Kidney capillary endothelial cell (primary cell): ENCODE results near the gene CABYR.

ENCODE experiments used
- DNase-seq: peaks from one replicate; pipeline ENCODE4 v3.0.0-alpha.2; 2018; ENCODE audit warnings: low spot score

The CABYR gene, protein sequence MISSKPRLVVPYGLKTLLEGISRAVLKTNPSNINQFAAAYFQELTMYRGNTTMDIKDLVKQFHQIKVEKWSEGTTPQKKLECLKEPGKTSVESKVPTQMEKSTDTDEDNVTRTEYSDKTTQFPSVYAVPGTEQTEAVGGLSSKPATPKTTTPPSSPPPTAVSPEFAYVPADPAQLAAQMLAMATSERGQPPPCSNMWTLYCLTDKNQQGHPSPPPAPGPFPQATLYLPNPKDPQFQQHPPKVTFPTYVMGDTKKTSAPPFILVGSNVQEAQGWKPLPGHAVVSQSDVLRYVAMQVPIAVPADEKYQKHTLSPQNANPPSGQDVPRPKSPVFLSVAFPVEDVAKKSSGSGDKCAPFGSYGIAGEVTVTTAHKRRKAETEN

DNA sequence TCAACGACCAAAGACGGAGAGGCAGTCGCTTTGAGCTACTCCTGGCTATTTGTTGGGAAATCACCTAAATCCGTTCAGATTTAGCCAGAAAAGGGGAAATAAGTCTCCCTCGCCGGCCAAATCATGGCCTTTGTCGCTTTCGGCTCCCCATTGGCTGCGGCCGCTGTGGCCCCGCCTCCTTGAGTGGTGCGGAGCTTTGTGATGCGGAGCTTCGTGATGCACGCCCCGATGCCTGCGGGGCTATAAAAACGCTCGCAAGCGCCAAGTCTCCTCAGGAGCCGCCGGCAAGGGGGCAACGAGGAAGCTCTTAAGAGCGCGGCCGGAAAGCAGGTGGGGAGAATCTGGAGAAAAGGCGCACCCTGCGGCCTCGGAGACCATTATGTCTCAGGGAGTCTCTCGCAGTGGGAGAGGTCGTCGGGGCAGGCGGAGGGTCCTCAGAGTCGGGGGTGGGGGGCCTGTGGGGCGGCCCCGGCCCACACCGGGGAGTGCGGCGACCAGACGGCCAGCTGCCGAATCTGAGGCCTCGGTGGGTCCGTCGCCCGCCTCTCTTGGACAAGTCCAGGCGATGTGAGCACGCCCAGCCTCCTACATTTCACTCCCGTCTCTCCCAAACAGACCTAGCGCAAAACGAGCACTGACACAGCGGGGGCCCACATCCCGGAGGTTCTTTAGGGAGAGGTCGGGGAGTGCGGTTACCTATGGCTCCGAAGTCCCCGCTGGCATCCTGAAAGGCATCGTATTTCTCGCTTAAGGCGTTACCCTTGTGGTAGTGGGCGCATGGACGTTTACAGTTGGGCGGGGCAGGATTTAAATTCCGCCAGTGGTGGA lies at the start of gene CABYR:
TSS of gene CABYR (plus strand) at position 274 of the 828 bp plus-strand sequence. CDS start 4,053 bp downstream, outside the sequence.
- DNase-seq: peak; percentile 41

DNA sequence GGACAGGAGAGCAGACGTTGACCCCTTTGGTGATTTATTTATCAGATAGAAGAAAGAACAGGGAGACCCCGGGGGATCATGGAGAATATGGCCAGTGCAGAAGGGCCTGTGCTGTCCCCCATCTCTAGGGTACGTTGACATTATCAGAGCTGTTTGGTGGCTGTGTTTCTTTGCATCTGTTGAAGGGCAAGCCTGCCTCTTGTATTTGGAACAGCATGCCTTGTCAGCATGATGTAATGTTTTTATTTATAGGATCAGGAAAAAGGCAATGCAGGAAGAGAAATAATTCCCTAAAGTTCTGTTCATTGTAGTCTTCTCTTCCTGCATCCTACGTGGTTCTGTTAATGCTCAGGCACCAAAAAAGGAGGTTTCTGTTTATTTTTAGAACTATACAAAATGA lies 49.8 kb upstream of the CABYR start:
- DNase-seq: peak; percentile 24

DNA sequence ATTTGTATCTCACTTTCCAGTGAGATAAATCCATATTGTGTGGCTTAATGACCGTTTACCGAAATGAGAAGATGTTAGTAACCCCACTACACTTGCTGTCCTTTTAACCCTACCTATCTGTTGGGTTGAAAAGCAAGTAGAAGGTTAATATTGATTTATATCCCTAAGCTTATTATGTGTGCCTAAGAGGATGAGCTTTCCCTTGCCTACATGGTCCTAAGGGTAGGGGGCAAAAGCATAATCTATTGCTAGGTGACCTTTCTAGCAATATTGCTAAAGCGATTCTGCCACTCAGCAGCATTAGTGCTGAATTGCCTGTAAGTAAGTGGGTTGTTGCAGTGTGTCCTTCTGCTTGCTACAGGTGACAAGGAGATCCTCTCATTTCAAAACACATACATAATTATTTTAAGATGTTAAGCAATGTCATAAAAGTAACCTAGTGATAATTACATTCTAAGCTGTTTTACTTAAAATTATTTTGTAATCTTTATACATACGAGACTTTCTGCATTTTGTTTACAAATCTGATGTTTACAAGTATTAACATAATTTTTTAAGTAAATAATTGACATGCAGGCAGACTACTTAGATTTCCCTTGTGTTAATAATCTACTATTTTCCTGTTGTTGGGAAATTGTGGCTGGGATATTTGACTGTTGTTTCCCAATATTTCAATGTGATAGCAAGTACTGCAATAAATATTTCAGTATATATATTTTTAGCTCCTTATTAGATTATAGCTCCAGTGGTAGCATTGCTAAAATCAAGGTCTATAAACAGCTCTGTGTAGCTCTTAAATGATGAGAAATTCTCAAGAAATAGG lies 49.1 kb upstream of the CABYR start:
- no peak for DNase-seq

DNA sequence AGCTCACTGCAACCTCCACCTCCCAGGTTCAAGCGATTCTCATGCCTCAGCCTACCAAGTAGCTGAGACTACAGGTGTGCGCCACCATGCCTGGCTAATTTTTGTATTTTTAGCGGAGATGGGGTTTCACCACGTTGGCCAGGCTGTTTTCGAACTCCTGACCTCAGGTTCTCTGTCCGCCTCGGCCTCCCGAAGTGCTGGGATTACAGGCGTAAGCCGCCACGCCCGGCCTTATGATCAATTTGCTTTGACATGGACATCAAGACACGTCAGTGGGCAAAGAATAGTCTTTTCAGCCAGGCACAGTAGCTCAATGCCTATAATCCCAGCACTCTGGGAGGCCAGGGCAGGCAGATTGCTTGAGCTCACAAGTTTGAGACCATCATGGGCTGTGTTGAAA lies 48.0 kb upstream of the CABYR start:
- DNase-seq: no peak

DNA sequence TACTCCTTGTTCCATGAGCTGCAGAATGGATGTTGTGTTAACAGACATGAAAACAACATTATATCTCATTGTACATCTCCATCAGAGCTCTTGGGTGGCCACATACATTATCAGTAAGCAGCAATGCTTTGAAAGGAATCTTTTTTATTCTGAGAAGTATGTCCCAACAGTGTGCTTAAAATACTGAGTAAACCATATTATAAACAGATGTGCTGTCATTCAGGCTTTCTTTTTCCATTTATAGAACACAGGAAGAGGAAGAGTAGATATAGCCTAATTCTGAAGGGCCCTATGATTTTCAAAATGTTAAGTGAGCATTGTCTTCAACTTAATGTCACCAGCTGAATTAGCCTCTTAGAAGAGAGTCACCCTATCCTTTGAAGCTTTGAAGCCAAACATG lies 44.3 kb upstream of the CABYR start:
- DNase-seq: no peak

DNA sequence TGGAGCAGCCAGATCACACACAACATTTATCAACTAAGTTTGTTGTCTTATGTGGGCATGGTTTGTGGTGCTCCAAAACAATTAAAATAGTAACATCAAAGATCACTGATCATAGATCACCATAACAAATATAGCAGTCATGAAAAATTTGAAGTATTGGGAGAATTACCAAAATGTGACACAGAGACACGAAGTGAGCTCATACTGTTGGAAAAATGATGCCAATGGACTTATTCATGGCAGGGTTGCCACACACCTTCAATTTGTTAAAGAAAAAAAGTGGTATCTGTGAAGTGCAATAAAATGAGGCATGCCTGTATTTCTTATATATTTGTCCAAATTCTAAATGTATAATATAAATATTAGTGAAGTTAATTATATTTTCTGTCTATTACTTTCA lies 42.9 kb upstream of the CABYR start:
- no peak for DNase-seq

DNA sequence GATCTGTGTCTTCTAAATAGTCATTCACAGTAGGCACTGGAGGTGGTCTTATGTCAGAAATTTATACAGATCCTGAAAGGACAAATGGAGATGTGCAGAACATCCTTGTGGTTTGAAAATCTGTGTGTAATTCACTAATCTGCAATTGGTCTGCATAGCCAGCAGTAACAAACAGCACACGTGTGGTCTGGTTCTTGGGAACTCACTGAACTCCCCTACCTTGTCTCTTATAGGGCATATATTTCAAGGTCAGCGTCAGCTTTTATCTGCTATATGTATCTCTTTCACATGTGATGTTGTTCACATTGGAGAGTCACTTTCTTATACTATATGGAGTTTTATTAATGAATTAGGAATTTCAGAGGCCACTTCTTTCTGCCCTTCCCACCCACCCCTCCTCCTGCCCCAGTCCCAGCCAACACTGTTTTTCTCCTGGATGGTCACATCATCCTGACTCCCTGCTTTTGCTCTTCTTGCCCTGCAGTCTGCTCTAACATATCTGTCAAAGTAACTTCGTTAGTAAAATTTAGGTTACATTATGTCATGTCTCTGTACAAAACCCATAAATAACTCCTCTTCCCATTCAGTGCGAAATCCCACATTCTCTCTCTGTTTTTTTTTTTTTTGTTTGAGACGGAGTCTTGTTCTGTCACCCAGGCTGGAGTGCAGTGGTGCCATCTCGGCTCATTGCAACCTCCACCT lies 35.4 kb upstream of the CABYR start:
- no peak for DNase-seq

DNA sequence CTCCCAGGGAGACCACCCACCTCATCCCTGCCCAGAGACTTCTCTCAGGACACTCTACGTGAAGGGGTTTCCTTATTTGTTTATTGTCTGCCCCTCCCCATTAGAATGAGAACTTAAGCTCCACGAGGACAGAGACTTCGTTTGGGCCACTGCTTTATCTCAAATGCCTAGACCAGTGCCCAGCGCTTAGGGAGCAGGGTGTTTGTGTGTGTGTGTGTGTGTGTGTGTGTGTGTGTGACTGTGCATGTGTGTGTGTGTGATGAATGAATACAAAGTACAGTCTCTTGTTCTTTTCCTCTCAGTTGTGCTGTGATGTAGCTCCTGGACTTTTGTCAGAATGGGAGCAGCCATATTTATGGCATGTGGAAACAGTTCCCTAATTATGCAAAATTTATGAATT lies 34.4 kb upstream of the CABYR start:
- DNase-seq: no peak

DNA sequence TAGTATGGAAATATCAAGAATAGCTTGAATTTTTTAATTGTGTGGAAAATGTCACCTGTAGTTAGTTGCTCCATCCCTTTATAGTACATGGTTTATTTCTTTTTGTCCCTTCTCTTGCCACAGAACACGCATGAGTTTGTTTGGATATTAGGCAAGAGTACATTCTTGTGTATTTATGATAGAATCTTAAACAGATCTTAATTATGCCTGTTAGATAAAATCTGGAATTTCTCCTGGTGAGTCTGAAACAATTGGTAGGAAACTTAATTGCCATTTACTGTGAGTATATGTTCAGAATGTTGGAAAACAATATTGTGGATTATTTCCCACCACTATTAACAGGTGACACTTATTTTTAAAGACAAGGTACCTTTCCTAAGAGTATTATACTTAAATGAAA lies 30.2 kb upstream of the CABYR start:
- no peak for DNase-seq

DNA sequence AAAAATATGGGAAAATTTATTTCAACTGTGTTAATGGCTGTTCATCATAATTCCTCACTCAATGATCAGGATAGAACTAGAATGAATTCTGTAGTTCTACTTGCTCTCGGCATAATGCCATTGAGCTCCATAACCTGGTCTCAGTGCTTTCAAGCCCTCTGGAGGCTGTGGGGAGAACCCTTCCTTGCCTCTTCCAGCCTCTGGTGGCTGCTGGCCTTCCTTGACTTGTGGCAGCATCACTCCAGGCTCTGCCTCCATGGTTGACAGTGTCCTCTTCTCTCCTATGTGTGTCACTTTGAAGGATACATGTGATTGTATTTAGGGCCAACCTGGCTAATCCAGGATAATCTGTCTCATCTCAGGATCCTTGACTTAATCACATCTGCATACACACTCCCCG lies 26.9 kb upstream of the CABYR start:
- DNase-seq: no peak

DNA sequence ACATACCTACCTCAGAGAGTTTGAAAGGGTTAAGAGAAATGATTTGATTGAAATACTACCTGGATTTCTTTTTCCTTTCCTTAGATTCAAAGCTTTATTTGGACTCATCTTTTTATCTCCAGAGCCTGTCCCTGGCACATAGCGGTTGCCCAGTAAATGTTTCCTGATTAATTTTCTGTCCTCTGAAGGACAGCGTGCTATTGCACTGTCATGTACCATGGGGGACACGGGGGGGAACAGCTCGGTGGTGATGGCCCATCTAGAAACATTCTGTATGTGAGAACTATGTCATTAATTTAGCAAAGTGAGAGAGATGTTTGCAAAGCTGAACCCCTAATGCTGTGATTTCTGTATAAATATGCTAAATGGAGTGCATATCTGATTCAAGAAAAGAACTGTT lies 26.4 kb upstream of the CABYR start:
- no peak for DNase-seq

DNA sequence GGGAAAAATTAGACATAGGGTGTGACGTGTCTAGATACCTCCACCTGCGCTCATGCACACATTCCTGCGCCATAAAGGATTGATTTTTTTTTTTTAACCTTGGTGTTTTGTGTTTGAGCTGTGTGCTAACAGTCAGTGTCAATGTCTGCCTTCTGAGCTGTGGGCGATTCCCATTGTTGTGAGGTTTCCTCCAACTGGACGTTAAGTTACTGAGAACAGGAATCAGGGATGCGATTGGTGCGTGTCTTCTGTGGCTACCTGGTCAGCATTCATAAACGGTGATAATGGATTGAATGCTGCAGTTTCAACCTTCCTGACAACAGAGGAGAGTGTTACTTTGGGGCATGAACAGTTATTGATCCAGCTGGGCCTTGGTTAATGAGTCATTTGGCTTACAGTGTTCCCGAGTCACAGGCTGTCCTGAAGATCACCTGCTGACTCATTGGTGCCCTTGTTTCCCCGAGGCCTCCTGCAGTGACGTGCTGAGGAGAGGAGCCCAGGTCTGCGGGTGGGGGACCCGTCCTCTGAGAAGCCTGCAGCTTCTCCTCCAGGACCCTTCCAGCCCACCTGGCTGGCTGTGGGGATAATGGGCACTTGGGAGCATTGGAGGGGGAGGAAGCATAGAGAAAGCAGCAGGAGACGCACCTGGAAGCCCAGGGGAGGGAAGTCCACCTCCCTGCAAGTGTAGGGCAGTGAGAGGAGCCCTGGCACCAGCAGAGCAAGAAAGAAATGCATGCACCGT lies 25.8 kb upstream of the CABYR start:
- no peak for DNase-seq

DNA sequence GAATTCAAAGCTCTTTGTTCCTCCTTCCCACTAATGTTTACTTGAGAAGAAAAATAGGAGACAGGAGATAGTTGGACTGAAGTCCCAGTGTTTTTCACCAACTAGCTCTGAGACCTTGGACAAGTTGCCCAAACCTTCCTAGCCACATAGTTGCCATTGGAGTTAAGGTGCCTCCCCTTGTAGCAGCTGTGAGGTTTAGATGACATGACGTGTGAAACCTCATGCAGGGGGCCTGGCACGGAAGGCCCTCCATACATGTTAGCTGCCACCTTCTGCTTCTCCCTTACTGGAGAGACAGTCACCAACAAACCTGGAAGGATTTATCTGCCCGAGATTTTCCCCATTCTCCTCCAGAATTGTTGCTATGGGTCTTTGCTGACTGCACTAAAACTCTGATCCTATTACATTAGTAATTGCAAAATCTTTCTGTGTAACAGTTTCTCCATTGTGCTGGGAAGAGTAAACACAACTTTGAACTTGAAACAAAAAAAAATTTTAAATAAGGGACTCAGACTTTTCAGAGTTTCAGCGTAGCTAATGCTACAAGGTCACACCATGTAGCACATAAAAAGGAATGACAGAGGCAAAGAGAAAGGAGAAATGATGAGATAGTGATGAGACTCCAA lies 23.8 kb upstream of the CABYR start:
- DNase-seq: no peak

DNA sequence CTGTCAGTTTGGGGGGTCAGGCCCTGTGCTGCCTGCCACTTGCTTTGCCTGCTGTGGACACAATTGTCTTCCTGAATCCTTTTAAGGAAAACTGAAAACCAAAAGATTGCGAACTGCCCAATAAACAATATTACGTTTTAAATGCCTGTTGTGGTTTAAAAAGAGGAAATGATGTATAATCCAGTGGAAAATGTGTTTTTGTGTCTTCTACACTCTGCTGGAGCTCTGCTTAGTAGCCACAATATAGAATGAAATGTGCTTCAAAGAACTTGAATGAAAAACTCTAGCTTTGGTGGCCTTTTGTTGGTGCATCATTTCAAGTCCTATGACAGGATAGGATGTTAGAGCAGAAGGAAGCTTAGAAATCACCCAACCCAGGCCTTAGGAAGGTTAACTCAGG lies 23.2 kb upstream of the CABYR start:
- DNase-seq: no peak

DNA sequence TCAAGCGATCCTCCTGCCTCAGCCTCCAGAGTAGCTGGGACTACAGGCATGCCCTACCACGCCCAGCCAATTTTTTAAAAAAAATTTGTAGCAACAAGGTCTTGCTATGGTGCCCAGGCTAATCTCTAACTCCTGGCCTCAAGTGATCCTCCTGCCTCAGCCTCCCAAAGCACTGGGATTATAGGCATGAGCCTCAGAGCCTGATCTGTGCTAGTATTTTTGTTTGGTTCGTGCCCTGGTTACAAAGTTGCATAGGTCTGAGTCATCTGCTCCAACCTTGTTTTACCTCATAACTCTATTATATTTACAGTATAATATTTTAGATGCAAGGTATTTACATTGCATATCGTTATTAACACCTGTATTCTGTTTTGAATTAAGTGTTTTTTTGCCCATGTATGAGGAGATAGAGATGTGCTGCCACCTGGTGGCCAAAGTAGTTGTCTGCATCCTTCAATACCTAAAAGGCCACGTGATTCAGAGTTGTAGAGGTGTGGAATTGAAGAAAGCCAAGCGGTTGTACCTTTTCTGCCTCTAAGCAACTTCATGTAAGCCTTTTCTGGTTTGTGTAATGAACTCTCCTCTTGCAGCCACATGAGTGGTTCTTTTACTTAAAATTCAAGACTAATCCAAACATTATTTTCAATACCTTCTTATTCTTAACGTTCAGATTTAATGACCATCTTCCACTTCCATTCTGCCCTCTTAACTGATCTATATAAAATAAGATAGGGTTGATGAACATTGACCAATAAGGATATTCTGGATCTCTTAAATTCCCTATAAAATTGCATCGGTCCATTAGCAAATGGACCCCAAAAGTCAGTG lies 19.9 kb upstream of the CABYR start:
- DNase-seq: peak; percentile 71

DNA sequence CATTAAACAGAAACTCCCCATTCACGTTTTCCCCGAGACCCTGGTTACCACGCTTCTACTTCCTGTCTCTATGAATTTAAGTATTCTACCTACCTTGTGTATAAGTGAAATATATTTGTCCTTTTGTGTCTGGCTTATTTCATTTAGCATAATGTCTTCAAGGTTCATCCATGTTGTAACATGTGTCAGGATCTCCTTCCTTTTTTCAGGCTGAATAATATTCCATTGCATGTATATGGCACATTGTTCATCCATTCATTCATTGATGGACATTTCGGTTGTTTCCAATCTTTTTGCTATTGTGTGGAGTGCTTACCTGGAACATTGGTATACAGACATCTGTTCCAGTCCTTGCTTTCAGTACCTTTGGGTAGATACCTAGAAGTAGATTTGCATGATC lies 18.2 kb upstream of the CABYR start:
- no peak for DNase-seq

DNA sequence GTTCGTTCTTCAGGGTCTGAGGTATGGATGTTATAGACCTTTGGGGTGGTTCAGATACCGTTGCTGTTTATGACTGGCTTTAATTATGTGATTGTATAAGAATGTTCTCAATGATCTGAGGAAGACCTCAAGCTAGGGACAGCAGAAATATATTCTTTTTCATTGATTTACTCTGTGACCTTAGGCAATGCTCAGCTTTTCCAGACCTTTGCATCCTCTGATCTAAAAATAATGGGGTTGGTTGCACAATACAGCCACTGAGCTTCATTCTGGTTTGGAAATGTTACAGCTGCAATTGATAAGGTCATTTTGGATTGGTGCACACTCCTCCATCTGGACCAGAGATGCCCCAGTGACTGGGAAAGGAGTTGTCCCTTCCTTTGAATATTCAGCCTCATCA lies 17.2 kb upstream of the CABYR start:
- no peak for DNase-seq

DNA sequence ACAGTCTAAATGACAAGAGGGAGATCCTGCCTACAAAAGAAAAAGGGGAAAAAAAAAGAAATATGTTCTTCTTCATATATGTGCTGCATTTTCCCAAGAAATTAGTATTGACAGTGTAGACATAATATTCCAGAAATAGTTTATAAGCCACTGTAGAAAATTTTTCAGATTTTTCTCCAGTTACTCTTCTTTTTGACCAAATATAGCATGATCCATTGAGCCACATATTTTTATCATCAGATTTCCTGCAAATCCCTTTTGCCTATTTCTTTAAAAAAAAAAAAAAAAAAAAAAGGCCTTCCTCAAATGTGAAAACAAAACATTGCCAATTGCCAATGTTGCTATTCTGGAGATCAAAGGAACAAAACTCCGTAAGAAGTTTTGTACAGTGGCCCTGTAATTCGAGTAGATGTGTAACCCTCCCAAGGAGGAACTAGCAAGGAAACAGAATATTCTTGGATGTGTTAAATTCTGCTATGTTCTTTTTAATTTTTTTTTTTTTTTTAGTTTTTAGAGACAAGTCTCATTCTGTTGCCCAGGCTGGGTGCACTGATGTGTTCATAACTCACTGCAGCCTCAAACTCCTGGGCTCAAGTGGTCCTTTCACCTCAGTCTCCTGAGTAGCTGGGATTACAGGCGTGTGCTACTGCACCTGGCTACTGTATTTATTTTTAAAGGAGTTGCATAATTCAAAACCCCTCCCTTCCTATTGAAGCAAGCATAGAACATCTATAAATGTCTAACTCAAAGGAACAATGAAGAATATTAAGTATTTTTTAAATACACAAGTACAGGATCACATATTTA lies 12.5 kb upstream of the CABYR start:
- no peak for DNase-seq

DNA sequence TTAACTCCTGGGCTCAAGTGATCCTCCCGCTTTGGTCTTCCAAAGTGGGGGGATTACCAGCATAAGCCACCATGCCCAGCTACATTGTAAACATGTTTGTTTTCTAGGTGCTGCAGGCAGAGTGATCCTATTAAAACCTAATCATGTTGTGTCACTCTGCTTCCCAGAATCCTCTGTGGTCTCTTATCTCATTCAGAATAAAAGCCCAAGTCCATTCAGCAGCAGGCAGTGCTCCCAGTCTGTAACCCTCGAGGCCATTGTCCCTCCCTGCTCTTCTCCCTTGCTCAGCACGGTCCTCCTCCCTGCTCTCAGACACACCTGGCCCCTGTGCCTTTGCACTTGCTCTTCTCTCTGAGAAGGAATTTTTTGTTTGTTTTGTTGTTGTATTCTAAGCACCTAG lies 11.1 kb upstream of the CABYR start:
- no peak for DNase-seq
